ENCODE data around the gene UQCR11.

DNA sequence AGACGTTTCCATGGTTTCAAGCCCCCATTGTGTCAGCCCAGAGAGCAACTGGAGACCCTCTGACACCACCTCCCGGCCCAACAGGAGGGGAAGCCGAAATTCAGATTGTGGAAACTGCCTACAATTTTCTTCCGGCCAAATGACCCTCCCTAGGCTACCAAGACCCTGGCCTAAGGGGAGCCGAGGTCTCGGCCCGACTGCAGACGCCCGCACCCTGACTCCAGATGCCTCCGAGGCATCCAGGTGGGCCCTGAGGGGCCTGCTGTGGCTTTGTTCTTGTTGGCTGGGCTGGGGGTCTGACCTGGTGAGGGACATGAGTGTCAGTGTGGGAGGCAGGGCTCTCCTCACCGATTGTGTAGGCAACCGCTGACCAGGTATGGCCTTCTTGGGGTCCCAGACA, 46.7 kb downstream of the UQCR11 start:
- TF ChIP-seq CTCF (IDR thresholded peaks at IDR 0.05) (no peak), POLR2A (IDR thresholded peaks at IDR 0.05) (no peak)

All from testis (tissue), 2 donors.